HG03139 (cell line): Measurements from ENCODE around the gene GPR55.
"Not testable (repeated sequence)": the region's sequence is repeated elsewhere in the genome, so short reads cannot be mapped to it uniquely, and the experiment has no call there.

Experiments used
- ATAC-seq: cut with Tn5 transposase; IDR thresholded peaks from one replicate; pipeline ENCODE4 v1.9.1; 2021; ENCODE audit not compliant: unreplicated experiment

Gene GPR55

GRCh38 chr2:230924470-230925341 lies at the start of gene GPR55:
Gene GPR55, minus strand, starts transcription at chr2:230925242. Its CDS starts 14,280 bp downstream, at chr2:230910962.
- peak; percentile 43 for ATAC-seq

GRCh38 chr2:230974096-230974913 lies 49.3 kb upstream of the GPR55 start:
- peak; percentile 72 for ATAC-seq

GRCh38 chr2:230972046-230972445 lies 47.0 kb upstream of the GPR55 start:
- no peak for ATAC-seq

- ATAC-seq, result no peak
These were observed 44.6 kb upstream of the GPR55 start for GRCh38 chr2:230969659-230970015.

- ATAC-seq, result no peak
These were observed 44.0 kb upstream of the GPR55 start for GRCh38 chr2:230968921-230969658.

GRCh38 chr2:230968314-230968713 lies 43.3 kb upstream of the GPR55 start:
- not testable (repeated sequence) for ATAC-seq

- no peak for ATAC-seq
These were observed 42.1 kb upstream of the GPR55 start for GRCh38 chr2:230967113-230967512.

- ATAC-seq, result no peak
These were observed 39.2 kb upstream of the GPR55 start for GRCh38 chr2:230964136-230964730.

- ATAC-seq, result no peak
These were observed 36.0 kb upstream of the GPR55 start for GRCh38 chr2:230961091-230961491.

- no peak for ATAC-seq
These were observed 35.0 kb upstream of the GPR55 start for GRCh38 chr2:230960026-230960425.

- ATAC-seq, result no peak
These were observed 34.0 kb upstream of the GPR55 start for GRCh38 chr2:230958820-230959756.

- ATAC-seq, result no peak
These were observed 32.8 kb upstream of the GPR55 start for GRCh38 chr2:230957756-230958391.

GRCh38 chr2:230956827-230957755 lies 32.0 kb upstream of the GPR55 start:
- ATAC-seq, result peak; percentile 61

GRCh38 chr2:230955163-230955737 lies 30.2 kb upstream of the GPR55 start:
- no peak for ATAC-seq

- no peak for ATAC-seq
These were observed 29.7 kb upstream of the GPR55 start for GRCh38 chr2:230954746-230955145.

GRCh38 chr2:230953845-230954244 lies 28.8 kb upstream of the GPR55 start:
- no peak for ATAC-seq

- ATAC-seq, result no peak
These were observed 27.3 kb upstream of the GPR55 start for GRCh38 chr2:230952226-230952956.
